Breast epithelium (tissue), 4 donors: ENCODE measurements around the gene COL4A2. TPM values are rescaled to one million over a fixed set of nuclear protein-coding genes. Genes with fewer than 3 reads are reported as not detected.
"Not testable (repeated sequence)": the region's sequence is repeated elsewhere in the genome, so short reads cannot be mapped to it uniquely, and the experiment has no call there.

ENCODE experiments used
- DNase-seq, 2 donors: peaks; one replicate each; pipeline ENCODE4 v3.0.0-alpha.2; 2019; ENCODE audit warnings: low spot score in 2 of 2
- H3K27ac ChIP-seq, 2 donors: fragments of 200-600 bp; sonication (generic) in 1 of 2; one replicate each; pipeline ENCODE4 v1.5.1; 2016 to 2019; ENCODE audit warnings: mild to moderate bottlenecking in 1 of 2
- H3K27me3 ChIP-seq, 2 donors: fragments of 200-600 bp; sonication (generic) in 1 of 2; one replicate each; pipeline versions ENCODE4 v1.5.1 to v1.6.0; 2017 to 2019; ENCODE audit warnings: control low read depth in 1 of 2, mild to moderate bottlenecking in 1 of 2
- H3K36me3 ChIP-seq: fragments of 200-600 bp; one replicate; pipeline ENCODE4 v1.5.1; 2019
- H3K4me1 ChIP-seq, 2 donors: fragments of 200-600 bp; sonication (generic); one replicate each; pipeline ENCODE4 v1.5.1; 2016 to 2019; ENCODE audit warnings: control low read depth in 1 of 2
- H3K4me3 ChIP-seq, 3 donors: fragments of 200-600 bp; sonication (generic); 1 replicate in 2 of 3; 2 replicates in 1 of 3; pipeline ENCODE4 v1.5.1; 2016 to 2019; ENCODE audit warnings: mild to moderate bottlenecking in 3 of 3, moderate library complexity in 2 of 3
- H3K9me3 ChIP-seq, 2 donors: fragments of 200-600 bp; sonication (generic) in 1 of 2; one replicate each; pipeline ENCODE4 v1.5.1; 2016 to 2019; ENCODE audit warnings: control low read depth in 1 of 2
- POLR2A ChIP-seq: fragments of 450-650 bp; IDR thresholded peaks from one replicate; pipeline ENCODE4 v1.6.1; 2016; ENCODE audit warnings: antibody characterized with exemption, mild to moderate bottlenecking, moderate library complexity
- POLR2AphosphoS5 ChIP-seq, 3 donors: sonication (generic); formaldehyde crosslinking; IDR thresholded peaks; one replicate each; pipeline ENCODE4 v1.6.1; 2017; ENCODE audit warnings: antibody characterized with exemption in 3 of 3
- intact Hi-C: fragments of 100-400 bp; cut with DNase I; formaldehyde crosslinking; loops from one replicate; pipeline ENCODE4 v1.15.1; 2023; ENCODE audit warnings: low total_unique reads
- total RNA-seq, 3 donors: library from RNA; depleted of rRNA; stranded (reverse); fragments of >200 nt; gene quantifications; one replicate each; pipeline ENCODE4 v1.1.0, GENCODE V29; 2016
- TF ChIP-seq, protein P1 (sequence below), 3 donors: fragments of 450-650 bp; IDR thresholded peaks; one replicate each; pipeline ENCODE4 v1.5.1; 2016 to 2017; ENCODE audit warnings: antibody characterized with exemption in 3 of 3, mild to moderate bottlenecking in 3 of 3, moderate library complexity in 3 of 3

COL4A2 gene
- total RNA-seq, 3 donors from 2014 or later = 107 to 841 (median 307) TPM

- Histone ChIP-seq H3K4me3 (no peak overlapping the region), H3K9me3 (no peaks in the 10 kb centered on the region), H3K27ac (no peak overlapping the region), H3K27me3 (no peaks in the 10 kb centered on the region), H3K4me1 (no peaks in the 10 kb centered on the region), H3K36me3 (no peaks in the 10 kb centered on the region)
- intact Hi-C loops = no loop called here
- TF ChIP-seq, protein P1, sequence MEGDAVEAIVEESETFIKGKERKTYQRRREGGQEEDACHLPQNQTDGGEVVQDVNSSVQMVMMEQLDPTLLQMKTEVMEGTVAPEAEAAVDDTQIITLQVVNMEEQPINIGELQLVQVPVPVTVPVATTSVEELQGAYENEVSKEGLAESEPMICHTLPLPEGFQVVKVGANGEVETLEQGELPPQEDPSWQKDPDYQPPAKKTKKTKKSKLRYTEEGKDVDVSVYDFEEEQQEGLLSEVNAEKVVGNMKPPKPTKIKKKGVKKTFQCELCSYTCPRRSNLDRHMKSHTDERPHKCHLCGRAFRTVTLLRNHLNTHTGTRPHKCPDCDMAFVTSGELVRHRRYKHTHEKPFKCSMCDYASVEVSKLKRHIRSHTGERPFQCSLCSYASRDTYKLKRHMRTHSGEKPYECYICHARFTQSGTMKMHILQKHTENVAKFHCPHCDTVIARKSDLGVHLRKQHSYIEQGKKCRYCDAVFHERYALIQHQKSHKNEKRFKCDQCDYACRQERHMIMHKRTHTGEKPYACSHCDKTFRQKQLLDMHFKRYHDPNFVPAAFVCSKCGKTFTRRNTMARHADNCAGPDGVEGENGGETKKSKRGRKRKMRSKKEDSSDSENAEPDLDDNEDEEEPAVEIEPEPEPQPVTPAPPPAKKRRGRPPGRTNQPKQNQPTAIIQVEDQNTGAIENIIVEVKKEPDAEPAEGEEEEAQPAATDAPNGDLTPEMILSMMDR (IDR thresholded peaks at IDR 0.05) = no peak
- TF ChIP-seq POLR2A = no peak
- DNase-seq = no peak
These were observed 188.3 kb downstream of the COL4A2 start for GRCh38 chr13:110495376-110495775.

DNA sequence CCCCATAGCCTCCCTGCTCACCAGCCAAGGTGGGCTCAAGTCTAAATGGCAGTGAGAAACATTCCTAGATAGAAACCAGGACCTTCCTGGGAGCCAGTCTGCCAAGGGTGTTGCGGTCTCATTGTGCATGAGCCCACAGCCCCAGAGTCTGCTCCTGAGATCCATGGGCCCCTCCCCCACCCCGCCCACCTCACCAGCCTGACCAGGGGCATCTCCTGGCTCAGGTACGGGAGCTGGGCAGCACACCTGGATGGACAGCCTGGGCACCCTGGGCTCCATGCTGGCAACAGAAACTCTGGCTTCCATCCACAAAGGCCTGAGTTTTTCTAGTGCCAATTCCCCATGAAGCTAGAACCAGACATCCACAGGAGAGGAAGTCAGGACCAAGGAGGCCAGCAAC lies 188.8 kb downstream of the COL4A2 start:
- Histone ChIP-seq H3K27me3 (no peaks in the 10 kb centered on the region), H3K9me3 (no peaks in the 10 kb centered on the region), H3K36me3 (no peaks in the 10 kb centered on the region), H3K27ac (no peak overlapping the region), H3K4me1 (no peaks in the 10 kb centered on the region), H3K4me3 (no peak overlapping the region)
- DNase-seq = no peak
- TF ChIP-seq POLR2AphosphoS5 (IDR thresholded peaks at IDR 0.05) = no peak
- TF ChIP-seq, protein P1 (IDR thresholded peaks at IDR 0.05) = no peak
- TF ChIP-seq POLR2A = no peak
- intact Hi-C loops = no loop called here

DNA sequence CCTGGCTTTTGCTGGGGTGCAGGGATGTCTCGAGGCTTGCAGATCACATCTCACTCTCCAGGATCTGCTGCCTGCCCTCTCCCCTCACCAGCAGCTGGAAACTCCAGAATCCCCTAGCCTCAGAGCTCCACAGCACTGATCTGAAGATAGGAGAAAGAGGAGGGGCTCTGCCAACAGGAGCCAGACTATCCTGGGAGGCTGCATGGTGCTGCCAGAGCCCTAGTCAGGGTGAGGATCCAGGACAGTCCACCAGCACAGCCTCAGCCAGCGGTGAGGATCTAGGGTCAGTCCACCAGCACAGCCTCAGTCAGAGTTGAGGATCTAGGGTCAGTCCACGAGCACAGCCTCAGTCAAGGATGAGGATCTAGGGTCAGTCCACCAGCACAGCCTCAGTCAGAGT lies 189.2 kb downstream of the COL4A2 start:
- Histone ChIP-seq H3K9me3 (no peaks in the 10 kb centered on the region), H3K27me3 (no peaks in the 10 kb centered on the region), H3K4me1 (no peaks in the 10 kb centered on the region), H3K4me3 (no peak overlapping the region), H3K36me3 (no peaks in the 10 kb centered on the region), H3K27ac (no peak overlapping the region)
- intact Hi-C loops = no loop called here
- no peak for TF ChIP-seq POLR2AphosphoS5 (IDR thresholded peaks at IDR 0.05)
- no peak for TF ChIP-seq POLR2A
- TF ChIP-seq, protein P1 (IDR thresholded peaks at IDR 0.05) = no peak
- no peak for DNase-seq

GRCh38 chr13:110497003-110497402 lies 189.9 kb downstream of the COL4A2 start:
- no peaks in the 10 kb centered on the region for H3K27me3 ChIP-seq
- no peak overlapping the region for H3K4me3 ChIP-seq
- H3K9me3 ChIP-seq = no peaks in the 10 kb centered on the region
- intact Hi-C loops = no loop called here
- no peak for TF ChIP-seq POLR2AphosphoS5 (IDR thresholded peaks at IDR 0.05)
- no peak for TF ChIP-seq POLR2A
- TF ChIP-seq, protein P1 (IDR thresholded peaks at IDR 0.05) = no peak
- no peaks in the 10 kb centered on the region for H3K4me1 ChIP-seq
- H3K27ac ChIP-seq = no peak overlapping the region
- DNase-seq = no peak
- no peaks in the 10 kb centered on the region for H3K36me3 ChIP-seq

DNA sequence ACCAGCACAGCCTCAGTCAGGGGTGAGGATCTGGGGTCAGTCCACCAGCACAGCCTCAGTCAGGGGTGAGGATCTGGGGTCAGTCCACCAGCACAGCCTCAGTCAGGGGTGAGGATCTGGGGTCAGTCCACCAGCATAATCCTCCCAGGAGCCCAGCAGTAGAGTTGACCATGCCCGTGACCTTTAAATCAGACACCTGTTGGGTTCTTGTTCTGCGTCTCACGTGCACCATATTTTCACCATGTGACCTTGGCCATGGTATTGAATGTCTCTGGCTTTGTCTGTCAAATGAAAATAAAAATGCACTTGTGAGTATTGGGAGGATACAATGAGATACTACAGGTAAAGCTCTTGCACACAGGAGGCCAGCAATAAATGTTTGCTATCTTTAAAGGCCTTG lies 190.8 kb downstream of the COL4A2 start:
- intact Hi-C loops, H3K27ac ChIP-seq, H3K27me3 ChIP-seq, H3K4me3 ChIP-seq, H3K36me3 ChIP-seq, H3K4me1 ChIP-seq, DNase-seq, H3K9me3 ChIP-seq: not testable (repeated sequence)

DNA sequence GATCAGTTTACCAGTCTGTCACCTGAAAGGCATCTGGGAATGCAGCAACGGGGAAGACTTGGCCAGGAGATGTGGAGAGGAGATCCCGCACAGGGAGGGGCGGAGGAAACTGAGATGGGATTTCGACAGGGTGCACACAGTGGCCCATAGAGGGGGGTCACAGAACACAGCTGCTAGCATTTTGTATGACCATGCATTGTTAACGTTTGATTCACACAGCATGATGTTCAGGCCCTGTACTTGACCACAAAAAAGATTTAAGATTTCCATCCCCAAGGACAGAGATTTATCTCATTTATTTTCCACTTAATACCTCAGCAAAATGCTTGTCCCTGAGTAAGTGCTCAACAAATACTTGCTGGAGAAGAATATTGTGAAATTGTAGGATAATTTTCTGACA lies 191.2 kb downstream of the COL4A2 start:
- no peak overlapping the region for H3K4me3 ChIP-seq
- no peak overlapping the region for H3K27ac ChIP-seq
- TF ChIP-seq POLR2AphosphoS5 (IDR thresholded peaks at IDR 0.05) (no peak), POLR2A (no peak)
- TF ChIP-seq, protein P1 (IDR thresholded peaks at IDR 0.05) = no peak
- H3K9me3 ChIP-seq = no peaks in the 10 kb centered on the region
- no peaks in the 10 kb centered on the region for H3K36me3 ChIP-seq
- intact Hi-C loops = no loop called here
- no peaks in the 10 kb centered on the region for H3K4me1 ChIP-seq
- no peaks in the 10 kb centered on the region for H3K27me3 ChIP-seq
- DNase-seq = no peak
